HG02938 (cell line): ENCODE measurements around the gene U2AF1L4.

ENCODE experiments used
- ATAC-seq: cut with Tn5 transposase; IDR thresholded peaks from one replicate; pipeline ENCODE4 v1.9.1; 2021; ENCODE audit warnings: mild to moderate bottlenecking, moderate library complexity; ENCODE audit not compliant: unreplicated experiment

Gene U2AF1L4

DNA sequence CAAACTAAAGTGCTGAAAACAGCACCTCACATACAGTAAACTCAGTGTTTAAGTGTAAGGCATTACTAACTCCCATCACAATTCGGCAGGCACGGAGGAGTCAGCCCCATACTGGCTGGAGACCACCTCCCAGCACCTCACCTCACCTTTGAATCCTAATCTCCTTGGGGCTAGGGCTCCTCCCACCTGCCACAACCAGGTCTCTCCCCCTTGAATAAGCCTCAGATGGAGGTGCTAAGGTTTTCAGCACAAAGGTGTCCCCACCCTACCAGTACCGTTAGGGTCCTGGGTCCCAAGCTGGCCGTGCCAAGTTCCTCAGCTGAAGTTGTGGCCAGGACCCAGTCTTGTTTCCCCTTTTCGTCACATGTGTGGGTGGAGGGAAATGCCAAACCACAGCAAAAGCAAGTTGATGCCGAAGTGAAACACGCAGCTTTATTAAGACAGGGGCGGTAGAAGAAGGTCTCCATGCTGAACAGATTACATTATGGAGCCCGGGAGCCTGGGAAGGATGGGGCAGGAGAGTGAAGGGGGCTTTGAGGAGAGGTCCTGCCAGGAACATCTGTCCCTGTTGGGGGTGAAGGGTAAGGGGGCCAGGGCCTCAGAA is 3.0 kb downstream of the U2AF1L4 start, which contains the start of gene IGFLR1:
IGFLR1 (minus strand) TSS at position 332 of the 604 bp plus-strand sequence. CDS start 1,272 bp downstream, outside the sequence.
- no peak for ATAC-seq

GRCh38 chr19:35741203-35741515 is 4.1 kb downstream of the U2AF1L4 start:
- no peak for ATAC-seq

DNA sequence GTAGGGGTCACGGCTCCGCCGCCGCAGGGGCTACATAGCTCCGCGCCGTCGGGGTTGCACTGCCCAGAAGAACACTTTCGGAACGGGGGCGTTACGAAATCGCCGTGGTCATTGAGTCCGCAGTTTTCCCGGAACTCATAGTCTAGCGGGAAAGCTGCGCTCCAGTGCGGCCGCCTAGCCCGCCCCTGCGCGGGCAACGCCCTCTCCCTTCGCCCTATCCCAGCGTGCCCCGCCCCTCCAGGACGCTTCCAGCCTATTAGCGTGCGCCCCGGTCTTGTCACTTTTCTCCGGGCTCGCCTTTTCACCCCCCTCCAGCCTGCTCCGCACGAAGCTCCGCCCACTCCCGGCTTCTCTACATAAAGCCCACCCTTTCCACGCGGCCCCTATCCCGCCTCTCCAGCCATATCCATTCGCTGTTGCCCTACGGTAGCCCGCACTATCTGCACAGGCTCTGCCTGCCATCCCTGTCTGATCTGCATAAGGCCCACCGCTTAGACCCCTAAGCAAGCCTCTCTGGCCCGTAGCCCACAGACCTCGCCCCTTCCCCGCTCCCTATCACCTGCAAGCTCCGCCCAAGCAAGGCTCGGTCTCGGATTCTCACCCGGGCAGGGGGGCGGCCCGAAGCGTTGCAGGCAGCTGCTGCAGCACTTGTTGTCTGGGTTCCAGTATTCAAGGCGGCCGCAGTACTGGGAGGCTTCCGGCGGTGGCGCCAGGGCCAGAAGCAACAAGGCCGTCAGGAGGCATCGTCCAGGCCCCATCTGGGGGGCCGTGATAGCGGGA is 4.6 kb downstream of the U2AF1L4 start:
- peak; percentile 46 for ATAC-seq

GRCh38 chr19:35740108-35740422 is 5.2 kb downstream of the U2AF1L4 start:
- peak; percentile 10 for ATAC-seq

GRCh38 chr19:35739275-35740107 is 5.7 kb downstream of the U2AF1L4 start:
- ATAC-seq, result no peak

DNA sequence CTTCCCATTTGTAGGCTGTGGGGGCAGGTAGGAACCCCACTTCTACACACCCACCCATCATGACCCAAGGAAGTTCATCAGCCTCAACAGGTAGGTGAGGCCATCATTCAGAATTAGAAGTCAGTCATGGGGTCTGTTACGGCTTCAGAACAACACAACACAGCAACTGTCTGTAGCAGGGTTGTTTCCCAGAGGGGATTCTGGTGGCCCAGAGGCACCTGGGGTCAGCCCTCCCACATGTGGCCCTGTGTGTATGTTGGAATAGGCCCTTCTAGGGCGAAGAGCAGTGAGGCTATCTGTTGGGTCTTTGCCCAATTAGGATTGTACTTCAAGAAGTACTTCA is 6.4 kb downstream of the U2AF1L4 start:
- no peak for ATAC-seq

GRCh38 chr19:35738021-35738886 is 7.0 kb downstream of the U2AF1L4 start:
- no peak for ATAC-seq

DNA sequence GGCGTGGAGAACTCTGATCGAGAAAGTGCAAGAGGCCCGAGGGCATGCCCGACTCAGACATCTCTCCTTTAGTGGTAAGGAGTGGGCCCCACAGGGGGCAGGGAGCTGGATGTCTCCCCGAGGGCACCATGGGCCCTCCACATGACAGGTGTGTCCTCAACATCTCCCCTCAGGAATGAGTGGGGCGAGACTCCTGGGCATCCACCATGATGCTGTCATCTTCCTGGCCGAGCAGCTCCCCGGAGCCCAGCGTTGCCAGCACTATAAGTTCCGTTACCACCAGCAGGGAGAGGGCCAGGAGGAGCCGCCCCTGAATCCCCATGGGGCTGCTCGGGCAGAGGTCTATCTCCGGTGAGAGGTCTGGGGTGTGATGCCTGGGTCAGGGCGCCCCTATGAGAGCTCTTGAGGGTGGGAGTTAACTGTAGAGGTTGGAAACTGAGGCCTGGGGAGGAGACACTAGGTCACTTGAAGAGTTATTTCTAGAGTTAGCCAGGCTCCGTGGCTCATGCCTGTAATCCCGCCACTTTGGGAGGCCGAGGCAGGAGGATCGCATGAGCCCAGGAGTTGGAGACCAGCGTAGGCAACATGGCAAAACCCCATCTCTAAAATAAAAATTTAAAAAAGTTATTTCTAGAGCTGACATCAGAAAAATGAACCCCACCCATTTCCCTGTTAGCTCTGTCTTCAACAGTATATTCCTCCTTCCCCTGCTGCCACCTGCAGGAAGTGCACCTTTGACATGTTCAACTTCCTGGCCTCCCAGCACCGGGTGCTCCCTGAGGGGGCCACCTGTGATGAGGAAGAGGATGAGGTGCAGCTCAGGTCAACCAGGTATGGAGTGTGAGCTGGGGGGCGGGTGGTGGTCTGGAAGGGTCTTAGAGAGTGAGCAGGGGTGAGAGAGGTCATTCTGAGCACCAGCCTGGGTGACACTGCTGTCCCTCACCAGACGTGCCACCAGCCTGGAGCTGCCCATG is 8.0 kb downstream of the U2AF1L4 start:
- ATAC-seq, result no peak

GRCh38 chr19:35734889-35735288 is 10.3 kb downstream of the U2AF1L4 start:
- no peak for ATAC-seq

DNA sequence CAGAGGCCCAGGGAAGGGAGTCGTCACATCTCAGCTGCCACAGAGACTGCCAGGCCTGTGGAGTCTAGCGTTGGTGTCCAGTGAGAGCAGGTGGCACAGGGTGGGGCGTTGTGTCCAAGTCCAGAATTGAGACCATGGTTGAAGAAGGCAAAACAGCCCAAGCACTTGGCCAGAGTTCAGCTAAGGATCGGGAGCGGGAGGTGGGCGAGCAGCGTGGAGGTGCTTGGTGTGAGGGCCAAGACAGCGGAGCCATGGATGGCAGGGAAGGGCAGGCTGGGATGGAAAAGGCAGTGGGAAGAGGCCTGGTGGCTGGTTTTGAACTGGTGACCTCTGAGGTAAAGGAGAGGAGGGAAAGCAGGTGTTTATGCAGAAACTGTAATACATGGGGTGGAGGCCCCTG is 10.9 kb downstream of the U2AF1L4 start:
- ATAC-seq, result no peak

DNA sequence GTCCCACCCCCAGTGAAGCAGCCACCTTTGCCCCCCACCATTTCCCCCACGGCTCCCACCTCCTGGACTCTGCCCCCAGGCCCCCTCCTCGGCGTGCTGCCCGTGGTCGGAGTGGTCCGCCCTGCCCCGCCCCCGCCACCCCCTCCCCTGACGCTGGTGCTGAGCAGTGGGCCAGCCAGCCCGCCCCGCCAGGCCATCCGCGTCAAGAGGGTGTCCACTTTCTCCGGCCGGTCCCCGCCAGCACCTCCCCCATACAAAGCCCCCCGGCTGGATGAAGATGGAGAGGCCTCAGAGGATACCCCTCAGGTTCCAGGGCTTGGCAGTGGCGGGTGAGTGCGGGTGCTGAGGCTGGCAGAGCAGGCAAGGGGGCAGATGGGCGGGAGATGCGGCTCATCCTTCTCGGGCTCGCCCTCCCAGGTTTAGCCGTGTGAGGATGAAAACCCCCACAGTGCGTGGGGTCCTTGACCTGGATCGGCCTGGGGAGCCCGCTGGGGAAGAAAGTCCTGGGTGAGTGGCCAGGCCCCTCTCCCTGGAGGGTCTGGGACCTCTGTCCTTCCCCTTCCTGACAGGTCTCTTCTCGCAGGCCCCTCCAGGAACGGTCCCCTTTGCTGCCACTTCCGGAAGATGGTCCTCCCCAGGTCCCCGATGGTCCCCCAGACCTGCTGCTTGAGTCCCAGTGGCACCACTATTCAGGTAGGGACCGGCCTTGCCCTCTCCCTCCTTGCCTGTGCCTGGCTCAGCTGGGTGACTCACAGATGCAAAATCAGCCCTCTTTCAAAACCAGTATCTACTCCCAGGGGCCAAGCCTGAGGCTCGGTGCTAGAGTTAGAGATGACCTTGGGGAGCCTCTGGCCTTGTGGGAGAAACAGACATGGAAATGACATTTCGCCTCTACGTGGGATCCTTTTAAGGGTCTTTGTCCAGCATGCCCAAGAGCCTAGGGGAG is 11.8 kb downstream of the U2AF1L4 start:
- ATAC-seq, result no peak

DNA sequence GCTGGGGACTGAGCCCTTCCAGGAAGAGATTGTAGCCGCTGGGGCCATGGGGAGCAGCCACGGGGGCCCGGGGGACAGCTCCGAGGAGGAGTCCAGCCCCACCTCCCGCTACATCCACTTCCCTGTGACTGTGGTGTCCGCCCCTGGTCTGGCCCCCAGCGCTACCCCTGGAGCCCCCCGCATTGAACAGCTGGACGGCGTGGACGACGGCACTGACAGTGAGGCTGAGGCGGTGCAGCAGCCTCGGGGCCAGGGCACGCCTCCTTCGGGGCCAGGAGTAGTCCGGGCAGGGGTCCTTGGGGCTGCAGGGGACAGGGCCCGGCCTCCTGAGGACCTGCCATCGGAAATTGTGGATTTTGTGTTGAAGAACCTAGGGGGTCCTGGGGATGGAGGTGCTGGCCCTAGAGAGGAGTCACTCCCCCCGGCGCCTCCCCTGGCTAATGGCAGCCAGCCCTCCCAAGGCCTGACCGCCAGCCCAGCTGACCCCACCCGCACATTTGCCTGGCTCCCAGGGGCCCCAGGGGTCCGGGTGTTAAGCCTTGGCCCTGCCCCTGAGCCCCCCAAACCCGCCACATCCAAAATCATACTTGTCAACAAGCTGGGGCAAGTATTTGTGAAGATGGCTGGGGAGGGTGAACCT is 12.6 kb downstream of the U2AF1L4 start:
- no peak for ATAC-seq

DNA sequence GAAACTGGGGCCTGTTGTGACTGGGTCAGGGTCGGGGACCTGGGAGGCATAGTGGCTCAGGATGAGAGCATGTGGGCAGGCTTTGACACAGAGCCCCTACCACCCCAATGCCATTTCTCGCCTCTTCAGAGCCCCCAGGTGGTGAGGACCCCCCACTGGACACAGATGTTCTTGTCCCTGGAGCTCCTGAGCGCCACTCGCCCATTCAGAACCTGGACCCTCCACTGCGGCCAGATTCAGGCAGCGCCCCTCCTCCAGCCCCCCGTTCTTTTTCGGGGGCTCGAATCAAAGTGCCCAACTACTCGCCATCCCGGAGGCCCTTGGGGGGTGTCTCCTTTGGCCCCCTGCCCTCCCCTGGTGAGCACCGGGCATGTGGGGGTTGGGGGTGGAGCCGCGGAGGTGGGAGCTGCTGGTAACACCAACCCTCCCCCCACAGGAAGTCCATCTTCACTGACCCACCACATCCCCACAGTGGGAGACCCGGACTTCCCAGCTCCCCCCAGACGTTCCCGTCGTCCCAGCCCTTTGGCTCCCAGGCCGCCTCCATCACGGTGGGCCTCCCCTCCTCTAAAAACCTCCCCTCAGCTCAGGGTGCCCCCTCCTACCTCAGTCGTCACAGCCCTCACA is 13.3 kb downstream of the U2AF1L4 start:
- no peak for ATAC-seq

GRCh38 chr19:35731353-35731752 is 13.9 kb downstream of the U2AF1L4 start:
- no peak for ATAC-seq

GRCh38 chr19:35730326-35730725 is 14.9 kb downstream of the U2AF1L4 start:
- ATAC-seq, result no peak

GRCh38 chr19:35729763-35730162 is 15.5 kb downstream of the U2AF1L4 start:
- no peak for ATAC-seq

- no peak for ATAC-seq
These were observed 16.2 kb downstream of the U2AF1L4 start for GRCh38 chr19:35729021-35729420.
